Calu3 (cell line): ENCODE data around the gene HCK. TPM values are rescaled to one million over a fixed set of nuclear protein-coding genes. Genes with fewer than 3 reads are reported as not detected.
"Not testable (repeated sequence)": the region's sequence is repeated elsewhere in the genome, so short reads cannot be mapped to it uniquely, and the experiment has no call there.

Source experiments
- BruUV-seq: library from RNA; stranded (reverse); fragments of 400-500 nt; replicated peaks from 2 replicates; lab custom pipeline; 2021; lab: Mats Ljungman, UMichigan
- CTCF ChIA-PET: fragments of 300-600 bp; sonication (Branson Sonifier 250); formaldehyde crosslinking; loops from one replicate; lab custom pipeline; 2022; ENCODE audit warnings: antibody characterized with exemption; lab: Charles Lee
- DNase-seq: peaks from one replicate; pipeline ENCODE4 v3.0.0; 2022
- H3K27ac Mint-ChIP-seq: one replicate; pipeline ENCODE4 v1.8.0; 2022; ENCODE audit warnings: mixed read lengths; ENCODE audit not compliant: unreplicated experiment
- H3K27me3 Mint-ChIP-seq: one replicate; pipeline ENCODE4 v1.8.0; 2022; ENCODE audit warnings: mixed read lengths; ENCODE audit not compliant: unreplicated experiment
- H3K36me3 Mint-ChIP-seq: one replicate; pipeline ENCODE4 v1.8.0; 2022; ENCODE audit warnings: mild to moderate bottlenecking, moderate library complexity, mixed read lengths; ENCODE audit not compliant: insufficient read depth, unreplicated experiment
- H3K4me1 Mint-ChIP-seq: one replicate; pipeline ENCODE4 v1.8.0; 2022; ENCODE audit warnings: mild to moderate bottlenecking, low read depth, mixed read lengths; ENCODE audit not compliant: unreplicated experiment
- H3K4me3 Mint-ChIP-seq: one replicate; pipeline ENCODE4 v1.8.0; 2022; ENCODE audit warnings: mild to moderate bottlenecking, low read depth, moderate library complexity, mixed read lengths; ENCODE audit not compliant: unreplicated experiment
- H3K9me3 Mint-ChIP-seq: one replicate; pipeline ENCODE4 v1.8.0; 2022; ENCODE audit warnings: low read depth, mixed read lengths; ENCODE audit not compliant: unreplicated experiment
- CTCF ChIP-seq: fragments of 200-600 bp; IDR thresholded peaks from one replicate; pipeline ENCODE4 v1.8.0; 2022; ENCODE audit warnings: antibody characterized with exemption; ENCODE audit not compliant: unreplicated experiment
- intact Hi-C: fragments of 100-400 bp; cut with micrococcal nuclease; formaldehyde crosslinking; loops from one replicate; pipeline ENCODE4 v1.10.0; 2022; ENCODE audit not compliant: unreplicated experiment
- total RNA-seq: library from RNA; stranded (reverse); gene quantifications from 2 replicates; pipeline ENCODE4 v1.2.3, GENCODE V29; 2022

HCK gene
- total RNA-seq, 1 experiment from 2014 or later = not detected

GRCh38 chr20:32031007-32031958, 20.8 kb upstream of the HCK start:
- Mint-ChIP-seq H3K36me3 (peaks cover 4% of the 10 kb centered on the region), H3K27ac (no peak overlapping the region), H3K27me3 (peaks cover 79% of the 10 kb centered on the region), H3K4me3 (no peak overlapping the region), H3K4me1 (peaks cover 13% of the 10 kb centered on the region), H3K9me3 (no peaks in the 10 kb centered on the region)
- peak; percentile 90 for DNase-seq
- BruUV-seq = no TSS peak
- intact Hi-C loops = loop anchor here (1.0 to 10.0 kb wide), 3 partner anchors 179 to 614 kb away; no protein-coding TSS in a partner anchor
- peak; percentile 100 for TF ChIP-seq CTCF
- CTCF ChIA-PET = interaction anchor here (0.7 to 3.9 kb wide), 12 partner anchors 10 to 209 kb away, joined by 3 to 21 read pairs (median 5); partner anchors contain the start of gene PDRG1

- Mint-ChIP-seq H3K36me3 (peaks cover 4% of the 10 kb centered on the region), H3K27ac (no peak overlapping the region), H3K27me3 (peaks cover 86% of the 10 kb centered on the region), H3K4me1 (peaks cover 22% of the 10 kb centered on the region), H3K4me3 (no peak overlapping the region), H3K9me3 (no peaks in the 10 kb centered on the region)
- CTCF ChIA-PET = interaction anchor here (0.7 kb wide), 1 partner anchor 21 kb away, joined by 3 read pairs; no protein-coding TSS in a partner anchor
- TF ChIP-seq CTCF = no peak
- BruUV-seq = no TSS peak
- intact Hi-C loops = loop anchor here (10.0 kb wide), 1 partner anchor 611 kb away; no protein-coding TSS in a partner anchor
- no peak for DNase-seq
Measured at GRCh38 chr20:32033316-32033715, 18.7 kb upstream of the HCK start.

- not testable (repeated sequence) for BruUV-seq, H3K4me3 Mint-ChIP-seq, DNase-seq, H3K9me3 Mint-ChIP-seq, H3K27ac Mint-ChIP-seq, H3K36me3 Mint-ChIP-seq
- peaks cover 84% of the 10 kb centered on the region for H3K27me3 Mint-ChIP-seq
- CTCF ChIA-PET = interaction anchor here (0.7 kb wide), 1 partner anchor 21 kb away, joined by 3 read pairs; no protein-coding TSS in a partner anchor
- intact Hi-C loops = loop anchor here (10.0 kb wide), 1 partner anchor 611 kb away; no protein-coding TSS in a partner anchor
- H3K4me1 Mint-ChIP-seq = peaks cover 22% of the 10 kb centered on the region
Measured at GRCh38 chr20:32033721-32034120, 18.3 kb upstream of the HCK start.

GRCh38 chr20:32034581-32035425, 17.2 kb upstream of the HCK start:
- Mint-ChIP-seq H3K4me3 (no peak overlapping the region), H3K36me3 (peaks cover 4% of the 10 kb centered on the region), H3K4me1 (peaks cover 22% of the 10 kb centered on the region), H3K27ac (no peak overlapping the region), H3K27me3 (peaks cover 80% of the 10 kb centered on the region), H3K9me3 (no peaks in the 10 kb centered on the region)
- BruUV-seq = no TSS peak
- TF ChIP-seq CTCF = no peak
- DNase-seq = no peak
- intact Hi-C loops = loop anchor here (5.0 to 10.0 kb wide), 2 partner anchors 57 to 610 kb away; no protein-coding TSS in a partner anchor
- CTCF ChIA-PET = interaction anchor here (0.6 to 0.8 kb wide), 2 partner anchors 38 to 149 kb away, joined by 3 read pairs; no protein-coding TSS in a partner anchor
